ENCODE results near the gene ZNF444.

ZNF444 gene

DNA sequence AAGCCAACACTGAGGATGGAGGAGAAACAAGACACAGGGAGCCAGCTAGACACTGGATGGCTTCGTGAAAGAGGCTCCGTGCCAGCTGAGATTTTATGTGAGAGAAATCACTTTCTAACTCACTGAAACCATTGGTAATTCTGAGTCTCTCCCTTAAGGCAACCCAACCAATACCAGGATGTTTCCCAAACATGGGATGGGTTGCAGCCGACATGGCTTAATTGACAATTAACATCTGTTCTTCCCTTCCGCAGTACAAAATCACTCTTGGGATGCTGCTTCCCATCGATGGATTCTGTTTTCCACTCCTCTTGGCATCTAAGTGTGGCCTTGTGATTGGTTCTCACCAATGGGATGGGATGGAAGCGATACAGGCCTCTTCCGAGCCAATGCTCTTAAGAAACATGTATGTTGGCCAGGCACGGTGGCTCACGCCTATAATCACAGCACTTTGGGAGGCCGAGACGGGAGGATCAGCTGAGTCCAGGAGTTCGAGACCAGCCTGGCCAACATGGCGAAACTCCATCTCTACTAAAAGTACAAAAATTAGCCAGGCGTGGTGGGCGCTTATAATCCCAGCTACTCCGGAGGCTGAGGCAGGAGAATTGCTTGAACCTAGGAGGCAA is 17.7 kb upstream of the ZNF444 start:
- no peak for DNase-seq

DNA sequence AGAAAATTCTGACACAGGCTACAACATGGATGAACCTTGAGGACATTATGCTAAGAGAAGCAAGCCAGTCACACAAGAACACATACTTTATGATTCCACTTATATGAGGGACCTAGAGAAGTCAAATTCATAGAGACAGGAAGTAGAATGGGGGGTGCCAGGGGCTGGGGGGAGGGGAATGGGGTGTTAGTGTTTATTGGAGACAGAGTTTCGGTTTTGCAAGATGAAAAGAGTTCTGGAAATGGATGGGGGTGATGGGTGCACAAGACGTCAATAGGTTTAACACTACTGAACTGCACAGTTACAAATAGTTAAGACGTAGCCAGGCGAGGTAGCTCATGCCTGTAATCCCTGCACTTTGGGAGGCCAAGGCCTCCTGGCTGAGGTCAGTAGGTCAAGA is 16.5 kb upstream of the ZNF444 start:
- peak in 1 of 5 donors; percentile 28 for DNase-seq

DNA sequence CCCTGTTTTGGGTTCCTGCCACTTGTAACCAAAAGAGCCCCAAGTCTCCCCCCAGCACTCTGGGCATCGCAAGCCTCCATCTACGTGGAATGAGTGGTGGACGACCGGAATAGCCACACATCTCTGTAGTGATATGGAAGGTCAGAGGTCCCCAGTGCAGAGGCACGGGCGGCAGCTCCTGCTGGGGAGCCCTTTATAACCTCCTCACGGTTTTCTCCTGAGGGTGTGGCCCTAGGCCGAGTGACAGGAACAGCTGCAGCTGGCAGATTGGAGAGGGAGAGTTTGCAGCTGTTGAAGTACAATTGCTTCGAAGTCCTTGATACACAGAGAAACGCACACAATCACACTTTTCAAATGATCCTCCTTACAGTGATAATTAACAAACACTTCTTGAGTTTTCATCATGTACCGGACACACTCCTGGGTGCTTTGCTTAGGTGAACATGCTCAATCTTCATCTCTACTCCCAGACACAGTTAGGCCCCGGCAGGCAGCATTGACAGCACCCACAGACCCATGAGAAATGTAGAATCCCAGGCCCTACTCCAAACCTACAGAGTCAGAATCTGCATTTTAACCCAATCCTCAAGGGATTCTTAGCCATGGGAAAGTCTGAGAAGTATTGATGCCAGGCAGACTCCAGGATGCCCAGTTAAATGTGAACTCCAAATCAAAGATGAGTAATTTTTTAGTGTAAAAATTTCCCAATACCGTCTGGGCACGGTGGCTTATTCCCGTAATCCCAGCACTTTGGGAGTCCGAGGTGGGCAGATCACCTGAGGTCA is 15.1 kb upstream of the ZNF444 start:
- DNase-seq = no peak

DNA sequence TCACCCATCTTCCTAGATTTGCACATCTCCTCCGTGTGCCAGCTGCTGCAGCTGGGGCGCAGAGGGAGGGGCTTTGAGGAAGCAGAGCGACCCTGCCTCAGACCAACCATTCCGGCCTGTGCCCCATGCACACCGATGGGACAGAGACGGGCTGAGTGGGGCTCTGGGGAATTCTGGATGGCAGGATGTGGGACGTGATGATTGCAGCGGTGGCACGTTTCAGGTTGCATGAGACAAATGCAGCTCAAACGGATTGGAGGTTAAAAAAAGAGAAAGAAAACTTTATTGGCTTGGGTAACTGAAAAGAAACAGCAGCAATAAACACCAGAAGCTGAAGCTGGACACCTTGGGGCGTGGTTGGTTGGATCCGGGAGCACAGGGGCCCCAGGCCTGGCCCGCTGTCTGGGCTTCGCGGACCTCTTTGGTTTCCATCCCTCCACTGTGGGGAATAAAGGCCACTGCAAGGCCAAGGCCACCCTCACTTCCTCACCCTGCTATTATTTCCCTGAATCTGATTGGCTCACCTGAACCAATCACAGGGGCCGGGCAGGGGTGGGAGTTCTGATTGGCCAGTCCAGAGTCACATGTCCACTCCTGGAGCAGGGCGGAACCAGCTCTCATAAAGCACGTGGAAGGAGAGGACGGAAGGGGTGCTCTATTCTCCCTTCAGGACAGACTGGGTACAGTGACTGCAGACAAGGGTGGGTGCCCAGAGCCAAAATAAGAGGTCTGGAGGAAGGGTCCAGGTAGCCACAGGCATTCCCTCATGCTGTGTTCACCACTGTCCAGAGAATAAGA is 13.9 kb upstream of the ZNF444 start:
- no peak for DNase-seq

DNA sequence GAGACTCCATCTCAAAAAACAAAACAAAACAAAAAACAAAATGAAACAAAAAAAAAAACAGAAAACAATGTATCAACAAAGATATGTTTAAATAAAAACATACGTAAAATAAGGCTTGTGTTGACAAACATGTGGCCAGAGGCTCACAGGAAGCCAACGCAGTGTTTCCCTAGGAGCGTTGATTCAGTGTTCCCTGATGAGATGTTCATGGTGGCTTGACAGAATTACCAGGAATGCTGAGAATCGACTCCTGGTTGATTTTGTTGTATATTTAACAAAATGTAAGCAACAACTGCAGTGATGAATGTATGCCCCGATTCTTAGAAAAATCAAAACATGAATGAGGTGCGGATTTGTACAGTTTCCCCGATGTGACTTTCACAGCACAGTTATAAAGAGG is 11.1 kb upstream of the ZNF444 start:
- DNase-seq = no peak

DNA sequence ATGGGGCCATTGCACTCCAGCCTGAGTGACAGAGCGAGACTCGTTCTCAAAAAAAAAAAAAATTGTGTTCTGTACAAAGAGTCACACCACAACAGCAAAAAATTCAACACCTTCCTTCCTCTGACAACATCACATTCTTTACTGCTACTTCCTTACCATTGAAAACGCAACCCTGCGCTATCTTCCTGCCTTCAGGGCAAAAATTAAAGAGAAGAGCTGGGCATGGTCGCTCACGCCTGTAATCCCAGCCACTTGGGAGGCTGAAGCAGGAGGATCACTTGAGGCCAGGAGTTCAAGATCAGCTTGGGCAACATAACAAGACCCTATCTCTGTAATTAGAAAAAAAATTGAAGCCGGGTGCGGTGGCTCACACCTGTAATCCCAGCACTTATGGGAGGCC is 9.4 kb upstream of the ZNF444 start:
- DNase-seq = no peak

DNA sequence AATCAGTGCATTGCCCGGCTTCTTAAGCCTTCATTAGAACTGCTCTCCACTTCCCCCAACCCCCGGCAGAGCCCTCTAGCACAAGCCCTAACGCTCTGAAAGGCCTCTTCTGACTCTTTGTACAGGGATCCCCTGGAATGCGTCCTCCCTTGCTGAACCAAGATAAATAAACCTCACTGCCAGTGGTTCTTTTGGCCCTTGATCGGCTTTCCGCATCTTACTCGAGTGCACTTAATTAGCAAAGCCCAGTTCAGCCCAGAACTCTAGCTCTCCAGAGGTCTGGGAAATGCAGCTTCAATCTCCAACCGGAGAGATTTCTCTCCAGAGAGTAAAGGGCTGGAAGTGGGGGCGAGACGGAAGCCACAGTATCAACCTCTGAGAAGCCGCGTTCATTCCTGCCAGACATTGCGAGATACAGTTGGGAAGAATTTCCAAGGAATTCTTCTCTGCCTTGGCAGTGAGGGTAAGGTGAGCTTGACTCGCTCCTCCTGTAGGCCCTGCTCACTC is 8.7 kb upstream of the ZNF444 start:
- no peak for DNase-seq

DNA sequence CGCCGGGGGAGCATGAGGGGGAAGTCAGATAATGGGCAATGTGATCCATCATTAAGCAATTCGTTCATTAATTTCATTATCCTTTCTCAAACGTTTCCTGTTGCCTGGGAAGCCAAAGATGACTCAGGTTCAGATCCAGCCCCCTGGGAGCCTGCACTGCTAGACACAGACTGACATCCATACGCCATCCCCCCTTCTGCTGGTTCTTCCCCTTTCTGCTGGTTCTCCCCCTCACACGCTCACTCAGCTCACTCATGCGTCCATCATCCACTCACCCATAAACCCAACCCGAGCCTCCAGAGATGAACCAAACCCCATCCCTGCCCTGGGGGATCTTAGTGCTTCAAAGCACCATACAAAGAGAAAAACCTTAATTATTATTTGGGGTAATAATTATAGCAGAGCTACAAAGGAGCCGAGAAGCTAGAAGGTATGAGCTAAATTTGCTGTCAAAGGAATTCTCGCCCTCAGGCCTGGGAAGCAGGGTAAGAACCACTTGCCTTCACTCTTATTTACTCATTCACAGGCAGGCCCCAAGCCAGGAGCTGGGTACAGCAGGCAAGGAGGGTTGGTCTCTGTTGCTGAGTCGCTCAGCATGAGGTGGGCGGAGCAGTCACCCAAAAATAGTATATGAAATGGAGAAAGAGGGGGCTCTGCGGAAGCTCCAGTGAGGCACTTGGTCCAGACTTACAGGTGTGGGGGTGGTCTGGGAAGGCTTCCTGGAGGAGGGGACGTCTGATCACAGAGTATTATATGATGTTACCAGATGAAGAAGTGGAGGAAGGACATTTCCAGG is 7.0 kb upstream of the ZNF444 start:
- DNase-seq = no peak

DNA sequence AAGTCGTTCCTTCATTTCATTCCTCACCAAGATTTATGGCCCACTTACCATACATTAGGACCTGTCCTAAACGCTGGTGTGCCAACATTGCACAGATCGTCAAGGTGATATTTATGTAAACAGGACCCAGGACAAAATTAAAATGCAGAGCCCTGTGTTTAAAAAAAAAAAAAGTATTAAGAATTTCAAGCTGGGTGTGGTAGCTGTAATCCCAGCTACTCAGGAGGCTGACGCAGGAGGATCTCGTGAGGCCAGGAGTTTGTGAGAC is 6.5 kb upstream of the ZNF444 start:
- no peak for DNase-seq

DNA sequence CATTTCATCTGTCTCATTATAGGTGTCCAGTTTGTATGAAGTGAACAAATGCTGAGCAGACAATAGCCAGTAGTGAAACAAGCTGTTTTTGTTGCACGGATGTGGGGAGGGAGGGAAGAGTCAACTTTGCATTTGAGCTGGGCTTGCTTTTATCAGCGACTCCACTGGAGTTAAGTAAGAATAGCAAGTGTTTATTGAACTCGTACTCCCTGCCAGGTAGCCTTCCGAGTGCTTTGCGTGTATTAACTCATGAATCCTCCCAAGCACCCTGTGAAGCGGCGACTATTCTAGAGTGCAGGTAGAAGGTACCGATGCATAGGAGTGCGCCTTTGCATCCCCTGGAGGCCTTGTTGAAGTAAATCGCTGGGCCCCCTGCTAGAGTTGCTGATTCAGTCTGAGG is 4.7 kb upstream of the ZNF444 start:
- no peak for DNase-seq

DNA sequence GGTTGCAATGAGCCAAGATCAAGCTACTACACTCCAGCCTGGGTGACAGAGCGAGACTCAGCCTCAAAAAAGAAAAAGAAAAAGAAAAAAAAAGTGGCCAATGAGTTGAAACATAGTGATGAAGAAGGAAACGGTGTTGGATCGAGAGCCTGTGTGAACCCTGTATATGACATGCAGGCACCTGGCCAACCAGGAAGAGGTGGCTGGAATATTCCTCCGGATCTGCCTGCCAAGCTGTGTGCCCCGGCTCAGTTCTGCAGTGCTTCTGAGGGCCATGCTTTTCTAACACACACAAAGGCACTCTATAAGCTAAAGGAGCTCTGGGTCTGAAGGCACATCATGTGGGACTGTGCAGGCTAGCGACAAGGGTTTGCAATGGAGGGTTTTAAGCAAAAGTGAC is 3.7 kb upstream of the ZNF444 start:
- no peak for DNase-seq

DNA sequence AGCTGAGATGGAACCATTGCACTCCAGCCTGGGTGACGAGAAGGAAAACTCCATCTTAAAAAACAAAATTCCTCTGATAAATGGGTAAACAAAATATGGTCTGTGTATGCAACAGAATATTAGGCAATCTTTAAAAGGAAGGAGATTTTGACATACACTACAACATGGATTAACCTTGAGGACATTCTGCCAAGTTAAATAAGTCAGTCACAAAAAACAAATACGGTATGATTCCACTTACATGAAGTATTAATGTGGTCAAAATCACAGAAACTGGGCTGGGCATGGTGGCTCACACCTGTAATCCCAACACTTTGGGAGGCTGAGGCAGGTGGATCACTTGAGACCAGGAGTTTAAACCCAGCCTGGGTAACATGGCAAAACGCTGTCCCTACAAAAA is 3.0 kb upstream of the ZNF444 start:
- no peak for DNase-seq

DNA sequence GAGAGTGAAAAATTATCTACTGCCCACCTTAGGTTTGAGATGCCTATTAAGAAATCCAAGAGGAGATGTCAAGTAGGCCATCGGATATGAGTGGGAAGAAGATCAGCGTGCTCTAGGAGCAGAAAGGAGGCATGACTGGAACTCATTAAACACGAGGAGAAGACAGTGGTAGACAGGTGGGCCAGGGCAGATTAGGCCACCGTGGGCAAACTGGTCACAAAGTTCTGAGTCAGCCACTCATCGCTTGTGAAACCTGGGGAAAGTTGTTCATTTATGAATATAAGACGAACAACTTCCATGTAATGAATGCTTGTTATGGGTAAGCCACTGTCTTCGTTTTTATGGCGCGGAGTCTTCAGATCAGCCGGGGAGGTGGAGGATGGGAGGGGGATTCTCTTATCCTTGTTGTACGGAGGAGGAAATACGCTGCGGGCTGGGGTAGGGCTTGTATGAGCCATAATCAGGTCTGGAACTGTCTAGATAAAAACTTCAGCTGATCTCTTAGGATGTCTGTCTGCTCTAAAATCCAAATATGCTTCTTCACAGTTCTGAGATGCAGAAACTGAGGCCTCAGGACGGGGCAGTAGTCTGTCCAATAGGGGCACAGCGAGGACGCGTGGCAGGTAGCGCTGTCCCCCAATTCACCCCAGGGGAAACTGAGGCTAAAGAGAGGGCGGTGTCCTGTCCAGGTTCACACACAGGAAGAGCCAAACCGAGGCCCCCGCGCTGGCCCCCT is 1.1 kb upstream of the ZNF444 start:
- DNase-seq = no peak

DNA sequence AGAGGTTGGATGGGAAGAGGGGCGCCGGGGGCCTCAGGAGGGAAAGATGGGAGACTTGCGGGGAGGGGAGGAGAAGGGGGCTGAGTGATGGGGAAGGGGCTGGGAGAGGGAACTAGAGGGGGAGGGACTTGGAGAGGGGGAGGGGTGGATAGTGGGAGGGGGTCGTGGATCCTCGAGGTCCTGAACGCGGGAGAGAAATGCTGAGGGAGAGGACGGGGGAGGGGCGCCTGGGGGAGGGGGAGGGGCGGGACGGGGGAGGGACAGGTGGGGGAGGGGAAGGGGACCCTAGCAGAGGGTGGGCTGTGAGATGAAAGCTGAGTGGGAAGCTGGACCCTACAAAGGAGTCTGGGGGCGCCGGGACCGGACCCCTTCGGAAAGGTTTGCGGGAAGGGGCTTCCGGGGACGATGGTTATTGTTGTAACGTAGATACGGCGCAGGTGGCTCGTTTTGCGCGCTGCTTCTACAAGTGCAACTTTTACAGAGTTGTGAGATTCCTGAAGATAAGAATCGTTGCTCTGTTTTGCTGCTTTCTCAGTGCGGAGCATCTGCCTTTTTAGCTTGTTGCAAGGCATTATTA is 418 bp downstream of the ZNF444 start:
- peak in 3 of 5 donors; percentile 23 to 41 (median 29) for DNase-seq

DNA sequence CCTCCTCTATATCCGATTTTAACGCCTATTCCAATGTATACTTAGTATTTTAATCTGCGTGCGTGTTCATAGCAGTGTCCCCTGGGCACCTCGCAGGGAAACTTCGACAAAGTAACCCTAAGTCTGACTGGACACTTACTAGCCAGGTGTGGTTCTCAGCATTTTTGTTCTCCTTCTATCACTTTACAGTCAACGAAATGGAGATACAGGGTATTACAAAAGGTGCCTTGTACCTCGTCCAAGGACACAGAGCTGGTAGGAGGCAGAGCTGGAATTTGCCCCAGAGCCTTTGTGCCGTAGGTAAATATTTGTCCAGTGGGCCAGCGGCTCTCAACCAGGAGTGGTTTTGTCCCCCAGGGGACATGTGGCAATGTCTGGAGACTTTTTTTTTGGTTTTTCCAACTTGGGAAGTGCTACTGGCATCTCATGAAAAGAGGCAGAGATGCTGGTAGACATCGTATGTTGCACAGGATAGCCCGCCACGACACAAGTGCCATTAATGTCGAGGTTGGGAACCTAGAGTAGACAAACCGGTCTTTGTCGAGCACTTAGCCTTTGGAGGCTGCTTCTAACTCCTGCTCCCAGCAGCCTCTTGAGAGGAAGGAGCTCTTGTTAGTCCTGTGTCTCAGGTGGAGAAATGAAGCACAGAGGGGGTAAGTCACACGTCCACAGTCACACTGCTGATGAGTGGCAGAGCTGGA is 1.1 kb downstream of the ZNF444 start:
- no peak for DNase-seq

DNA sequence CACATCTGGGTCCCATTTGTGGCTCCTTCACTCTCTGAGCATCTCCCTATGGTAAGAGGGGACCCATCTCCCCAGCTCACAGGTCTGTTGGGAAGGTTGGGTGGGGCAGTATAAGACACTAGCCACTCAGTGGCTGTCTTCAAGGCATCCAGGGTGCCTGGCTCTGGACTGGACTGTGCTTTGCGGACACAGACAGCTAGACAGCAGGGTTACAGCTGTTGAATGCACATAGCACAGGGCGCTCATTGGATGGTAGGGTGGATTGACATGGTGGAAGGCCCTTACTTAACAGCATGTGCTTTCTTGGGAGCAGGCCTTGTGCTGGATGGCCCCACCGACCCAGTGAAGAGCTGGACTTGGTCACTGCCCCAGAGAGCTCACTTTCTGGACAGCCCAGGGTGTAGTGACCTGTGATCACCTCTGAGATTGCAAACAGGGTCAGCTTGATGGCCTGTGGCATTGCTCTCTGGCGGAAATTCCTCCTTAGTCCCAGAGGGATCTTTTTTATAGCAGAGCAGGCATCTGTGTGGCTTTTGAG is 1.9 kb downstream of the ZNF444 start:
- no peak for DNase-seq

DNA sequence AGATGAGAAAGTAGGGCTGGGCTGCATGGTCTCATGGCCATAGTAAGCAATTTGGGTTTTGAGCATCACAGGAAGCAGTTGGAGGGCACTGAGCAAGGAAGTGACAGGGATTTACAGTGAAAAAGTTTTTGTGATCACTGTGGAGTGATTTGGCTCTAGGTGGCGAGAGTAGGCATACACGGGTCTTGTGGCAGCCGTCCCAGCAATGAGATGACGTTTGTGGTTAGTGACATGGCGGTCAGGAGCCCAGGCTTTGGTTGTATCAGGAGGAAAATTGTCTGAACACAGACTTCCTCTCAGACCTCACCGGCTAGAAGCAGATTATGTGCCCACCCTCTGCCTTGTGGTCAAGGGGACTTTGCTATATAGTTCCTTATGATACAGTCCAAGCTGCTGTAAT is 3.3 kb downstream of the ZNF444 start:
- no peak for DNase-seq

DNA sequence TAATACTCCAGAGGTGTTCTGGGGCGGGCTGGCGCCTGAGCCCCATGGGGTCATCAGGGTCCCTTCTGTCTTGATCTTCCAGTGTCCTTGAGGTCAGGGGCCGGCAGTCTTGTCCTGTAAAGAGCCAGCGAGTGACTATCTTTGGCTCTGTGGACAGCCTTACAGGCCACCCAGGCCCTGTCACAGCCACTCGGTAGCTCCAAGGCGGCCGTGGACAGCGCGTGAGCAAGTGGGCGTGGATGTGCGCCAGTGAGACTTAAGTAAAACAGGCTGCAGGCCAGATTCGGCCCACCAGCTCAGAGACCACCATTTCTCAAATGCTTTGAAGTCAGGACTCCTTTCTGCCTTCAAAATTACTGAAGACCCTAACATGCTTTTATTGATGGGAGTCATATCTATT is 3.7 kb downstream of the ZNF444 start:
- no peak for DNase-seq

DNA sequence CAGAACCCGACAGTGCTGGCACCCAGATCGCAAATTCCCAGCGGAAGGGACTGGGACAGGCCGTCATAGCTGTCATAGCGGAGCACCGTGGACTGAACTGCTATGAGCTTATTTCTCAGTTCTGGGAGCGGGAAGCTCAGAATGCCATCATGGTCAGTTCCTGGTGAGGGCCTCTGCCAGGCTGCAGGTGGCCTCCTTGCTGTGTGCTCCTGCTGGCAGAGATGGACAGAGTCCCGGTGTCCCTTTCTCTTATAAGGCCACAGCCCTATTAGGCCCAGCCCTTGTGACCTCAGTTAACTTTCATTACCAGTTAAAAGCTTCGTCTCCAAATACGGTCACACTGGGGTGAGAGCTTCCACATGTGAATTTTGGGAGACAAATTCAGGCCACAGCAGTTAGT is 4.6 kb downstream of the ZNF444 start:
- no peak for DNase-seq

DNA sequence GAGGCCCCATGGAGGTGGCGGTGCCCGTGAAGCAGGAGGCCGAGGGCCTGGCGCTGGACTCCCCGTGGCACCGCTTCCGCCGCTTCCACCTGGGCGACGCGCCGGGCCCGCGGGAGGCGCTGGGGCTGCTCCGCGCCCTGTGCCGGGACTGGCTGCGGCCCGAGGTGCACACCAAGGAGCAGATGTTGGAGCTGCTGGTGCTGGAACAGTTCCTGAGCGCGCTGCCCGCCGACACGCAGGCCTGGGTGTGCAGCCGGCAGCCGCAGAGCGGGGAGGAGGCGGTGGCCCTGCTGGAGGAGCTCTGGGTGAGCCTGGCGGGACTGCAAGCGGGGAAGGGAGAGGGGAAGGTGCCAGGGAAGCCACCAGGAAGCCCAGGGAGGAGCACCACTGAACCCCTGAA is 5.8 kb downstream of the ZNF444 start:
- no peak for DNase-seq

DNA sequence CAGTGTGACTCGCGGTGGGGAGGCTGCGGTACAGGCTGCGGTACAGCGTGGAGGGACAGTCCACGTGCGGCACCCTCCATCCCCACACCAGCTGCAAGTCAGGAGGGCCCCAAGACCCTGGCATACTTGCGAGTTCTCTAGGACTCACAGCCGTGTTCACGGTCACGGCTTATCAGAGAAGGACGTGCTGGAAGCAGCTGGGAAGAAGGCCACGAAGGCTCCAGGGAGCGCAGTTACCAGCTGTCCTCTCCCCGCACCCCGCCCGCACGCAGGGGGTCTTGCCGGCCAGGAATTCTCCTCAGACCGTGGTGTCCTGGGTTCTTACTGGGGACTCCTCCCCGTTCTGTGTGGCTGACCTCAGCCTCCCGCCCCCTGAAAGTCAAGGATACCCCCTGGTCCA is 6.2 kb downstream of the ZNF444 start:
- DNase-seq = no peak

All from T-helper 1 cell (primary cell).